GM12801 (cell line): ENCODE data around the gene CARD14.

Experiments
- TF ChIP-seq, protein P1 (sequence below): IDR thresholded peaks from one replicate; pipeline ENCODE4 v1.5.1; 2011; ENCODE audit warnings: control low read depth; ENCODE audit not compliant: insufficient read length; ENCODE audit errors: extremely low read depth

CARD14 gene

DNA sequence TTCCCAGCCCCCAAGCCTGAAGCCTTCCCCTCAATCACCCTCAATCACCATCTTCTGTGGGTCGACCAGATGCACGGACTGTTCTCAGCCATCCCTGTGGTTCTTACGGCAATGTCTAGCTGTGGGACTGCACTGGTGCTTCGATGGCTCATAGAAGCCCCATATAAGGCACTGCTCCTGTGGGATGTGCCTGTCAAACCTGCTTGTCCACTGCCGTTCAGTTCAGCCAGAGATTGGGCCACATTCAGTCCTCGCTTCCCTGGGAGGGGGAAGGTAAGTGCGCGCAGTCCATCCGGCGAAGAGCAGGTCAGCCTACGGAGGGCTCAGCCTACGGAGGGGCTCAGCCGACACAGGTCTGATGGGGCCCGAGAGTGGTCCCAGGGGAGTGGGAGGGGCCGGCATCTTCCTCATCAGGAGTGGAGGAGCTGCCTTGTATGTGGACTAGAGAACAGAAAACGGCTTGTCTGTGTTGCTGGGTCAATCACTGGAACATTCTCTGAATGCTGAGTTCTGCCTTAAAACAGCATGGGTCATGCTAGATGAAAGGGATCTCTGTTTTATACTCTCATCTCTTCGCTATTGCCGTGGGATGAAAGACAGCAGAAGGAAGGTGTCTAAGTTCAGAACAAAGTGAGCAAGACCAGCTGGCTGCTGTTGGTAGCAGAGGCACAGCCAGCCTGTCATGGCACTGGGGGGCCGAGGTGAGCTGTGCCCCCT, at the start of gene CARD14:
TSS of gene CARD14 (plus strand) at position 247 of the 717 bp plus-strand sequence. CDS start 11,409 bp downstream, outside the sequence.
- TF ChIP-seq, protein P1, sequence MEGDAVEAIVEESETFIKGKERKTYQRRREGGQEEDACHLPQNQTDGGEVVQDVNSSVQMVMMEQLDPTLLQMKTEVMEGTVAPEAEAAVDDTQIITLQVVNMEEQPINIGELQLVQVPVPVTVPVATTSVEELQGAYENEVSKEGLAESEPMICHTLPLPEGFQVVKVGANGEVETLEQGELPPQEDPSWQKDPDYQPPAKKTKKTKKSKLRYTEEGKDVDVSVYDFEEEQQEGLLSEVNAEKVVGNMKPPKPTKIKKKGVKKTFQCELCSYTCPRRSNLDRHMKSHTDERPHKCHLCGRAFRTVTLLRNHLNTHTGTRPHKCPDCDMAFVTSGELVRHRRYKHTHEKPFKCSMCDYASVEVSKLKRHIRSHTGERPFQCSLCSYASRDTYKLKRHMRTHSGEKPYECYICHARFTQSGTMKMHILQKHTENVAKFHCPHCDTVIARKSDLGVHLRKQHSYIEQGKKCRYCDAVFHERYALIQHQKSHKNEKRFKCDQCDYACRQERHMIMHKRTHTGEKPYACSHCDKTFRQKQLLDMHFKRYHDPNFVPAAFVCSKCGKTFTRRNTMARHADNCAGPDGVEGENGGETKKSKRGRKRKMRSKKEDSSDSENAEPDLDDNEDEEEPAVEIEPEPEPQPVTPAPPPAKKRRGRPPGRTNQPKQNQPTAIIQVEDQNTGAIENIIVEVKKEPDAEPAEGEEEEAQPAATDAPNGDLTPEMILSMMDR: no peak

DNA sequence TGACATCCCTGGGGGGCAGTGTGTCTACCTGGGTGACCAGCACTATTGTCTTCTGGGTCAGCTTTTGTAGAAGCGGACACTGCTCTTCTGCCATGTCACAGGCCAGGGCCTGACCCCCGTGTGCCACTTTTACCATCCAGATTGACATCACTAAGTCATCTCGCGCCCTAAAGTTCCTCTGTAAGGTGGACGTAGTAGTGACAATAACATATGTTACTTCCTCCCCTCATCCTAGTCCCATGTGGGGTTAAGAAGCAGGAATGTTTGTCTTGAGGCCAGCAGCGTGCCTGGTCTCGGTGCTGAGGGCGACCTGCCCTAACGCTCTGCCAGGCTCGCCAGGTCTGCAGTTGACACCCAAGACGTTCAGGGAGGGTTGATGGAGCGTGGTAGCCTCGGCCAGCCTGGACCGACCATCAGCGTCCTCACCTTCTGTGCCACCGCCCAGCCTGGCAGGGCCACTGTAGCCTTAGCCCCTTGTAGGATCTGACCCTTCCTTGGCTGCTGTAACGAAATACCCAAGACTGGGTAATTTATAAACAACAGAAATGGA, 47.7 kb upstream of the CARD14 start:
- TF ChIP-seq, protein P1: no peak

DNA sequence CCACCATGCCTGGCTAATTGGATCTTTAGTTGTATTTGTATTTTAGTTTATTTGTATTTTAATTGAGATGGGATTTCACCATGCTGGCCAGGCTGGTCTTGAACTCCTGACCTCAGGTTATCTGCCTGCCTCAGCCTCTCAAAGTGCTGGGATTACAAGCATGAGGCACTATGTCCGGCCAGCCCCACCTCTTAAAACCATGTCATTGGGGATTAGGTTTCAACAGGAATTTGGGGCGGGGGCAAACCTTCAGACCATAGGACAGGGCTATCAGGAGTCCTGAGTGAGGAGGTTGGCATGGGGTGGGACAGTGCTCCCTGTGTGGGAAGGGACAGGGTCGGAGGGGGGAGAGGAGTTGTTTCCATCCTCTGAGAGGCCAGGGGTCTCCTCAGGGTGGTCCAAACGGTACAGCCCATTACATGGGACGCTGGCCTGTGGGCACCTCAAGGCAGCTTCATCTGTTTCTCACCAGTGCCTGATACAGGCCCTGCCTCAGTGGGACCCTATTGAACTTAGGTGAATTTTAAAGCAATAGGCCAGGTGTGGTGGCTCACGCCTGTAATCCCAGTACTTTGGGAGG, 46.8 kb upstream of the CARD14 start:
- TF ChIP-seq, protein P1: no peak

DNA sequence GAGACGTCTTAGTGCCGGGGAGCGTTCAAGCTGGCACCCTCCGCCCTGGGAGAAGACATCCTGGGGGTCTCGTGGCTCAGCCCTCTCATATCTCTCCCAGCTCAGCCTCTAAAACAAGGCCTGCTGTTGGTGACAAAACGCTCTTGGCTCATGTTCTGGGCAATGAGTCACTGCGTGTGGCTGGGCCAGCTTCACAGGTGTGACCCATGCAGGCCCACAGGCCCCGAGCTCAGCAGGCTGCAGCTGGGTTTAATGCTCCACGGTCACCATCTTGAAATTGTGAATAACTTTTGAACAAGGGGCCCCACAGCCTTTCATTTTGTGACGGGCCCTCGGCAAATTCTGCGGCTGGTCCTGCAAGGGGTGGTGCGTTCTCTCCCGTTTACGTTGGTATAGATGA, 46.0 kb upstream of the CARD14 start:
- TF ChIP-seq, protein P1: no peak

DNA sequence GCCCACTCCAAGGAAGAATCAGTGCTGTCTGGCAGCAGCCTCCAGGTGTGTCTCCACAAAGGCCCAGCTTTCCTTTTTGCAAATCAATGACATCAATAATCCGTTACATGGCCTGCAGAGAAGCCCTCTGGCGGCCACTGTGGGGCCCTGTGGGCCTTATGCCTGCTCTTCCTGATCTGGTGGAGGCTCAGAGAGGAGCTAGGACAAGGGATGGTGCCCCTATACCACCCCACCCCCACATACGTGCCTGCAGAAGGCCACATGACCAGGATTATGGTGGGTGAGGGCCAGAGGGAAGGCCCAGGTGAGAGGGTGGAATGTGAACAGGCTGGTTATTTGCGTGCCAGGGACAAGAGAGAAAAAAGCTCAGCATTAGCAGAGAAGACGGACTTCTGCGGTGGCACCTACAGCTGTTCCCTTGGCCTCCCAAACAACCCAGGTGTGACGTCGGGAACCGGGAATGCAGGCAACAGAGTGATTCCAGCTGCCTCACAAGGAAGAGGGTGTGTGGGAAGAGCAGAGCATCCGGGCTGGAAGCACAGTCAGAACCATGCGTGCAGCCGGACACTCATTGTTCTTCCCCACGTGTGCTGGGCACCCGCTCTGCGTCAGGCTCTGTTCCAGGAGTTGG, 45.4 kb upstream of the CARD14 start:
- TF ChIP-seq, protein P1: no peak

DNA sequence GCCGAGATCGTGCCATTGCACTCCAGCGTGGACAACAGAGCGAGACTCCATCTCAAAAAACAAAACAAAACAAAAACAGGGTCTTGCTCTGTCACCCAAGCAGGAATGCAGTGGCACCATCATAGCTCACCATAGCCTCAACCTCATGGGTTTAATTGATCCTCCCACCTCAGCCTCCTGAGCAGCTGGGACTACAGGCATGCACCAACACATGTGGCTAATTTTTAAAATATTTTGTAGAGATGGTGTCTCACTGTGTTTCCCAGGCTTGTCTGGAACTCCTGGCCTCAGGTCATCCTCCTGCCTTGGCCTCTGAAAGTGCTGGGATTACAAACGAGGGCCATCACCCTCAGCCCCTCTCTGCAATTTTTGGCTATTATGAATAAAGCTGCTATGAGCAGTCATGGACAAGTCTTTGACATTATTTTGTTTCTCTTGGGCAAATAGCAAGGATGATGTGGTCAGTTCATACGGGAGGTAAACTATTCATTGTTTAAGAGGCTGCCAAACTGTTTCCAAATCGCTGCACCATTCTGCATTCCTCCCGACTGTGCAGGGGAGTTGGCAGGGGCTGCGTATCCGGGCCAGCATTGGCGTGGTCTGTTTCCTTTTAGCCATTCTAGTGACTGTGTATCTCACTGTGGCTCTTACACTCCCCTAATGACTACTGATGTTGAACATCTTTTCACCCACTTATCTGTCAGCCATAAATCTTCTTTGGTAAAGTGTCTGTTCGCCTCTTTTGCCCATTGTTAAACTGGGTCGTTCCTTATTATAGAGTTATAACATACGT, 44.0 kb upstream of the CARD14 start:
- TF ChIP-seq, protein P1: no peak

DNA sequence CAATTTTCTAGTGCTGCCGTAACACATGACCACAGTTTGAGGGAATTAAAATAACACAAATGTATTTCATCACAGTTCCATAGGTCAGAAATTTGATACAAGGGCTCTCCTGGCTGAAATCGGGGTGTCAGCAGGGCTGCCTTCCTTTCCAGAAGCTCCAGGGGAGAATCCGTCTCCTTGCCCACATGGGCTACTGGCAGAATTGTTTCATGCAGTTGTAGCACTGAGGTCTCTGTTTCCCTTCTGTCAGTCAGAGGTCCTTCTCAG, 43.4 kb upstream of the CARD14 start:
- TF ChIP-seq, protein P1: no peak
